K562 (cell line): ENCODE data around the gene FMN2.

Experiments
- ASH1L ChIP-seq: fragments of 450-650 bp; IDR thresholded peaks from 2 replicates; pipeline ENCODE4 v1.6.1; 2018; ENCODE audit warnings: borderline replicate concordance, mild to moderate bottlenecking, low read depth; ENCODE audit not compliant: partially characterized antibody
- CHD1 ChIP-seq: fragments of 200-600 bp; sonication (generic); IDR thresholded peaks from one replicate; pipeline ENCODE4 v1.6.1; 2012; ENCODE audit warnings: mild to moderate bottlenecking, moderate library complexity, low read length, inconsistent platforms
- CREB3L1 ChIP-seq: fragments of 450-650 bp; IDR thresholded peaks from 2 replicates; pipeline ENCODE4 v1.6.1; 2014; ENCODE audit warnings: low read depth, mild to moderate bottlenecking, moderate library complexity, borderline replicate concordance
- CTCF ChIP-seq, 3 experiments: IDR thresholded peaks in 2 of 3; conservative IDR thresholded peaks in 1 of 3; 2 replicates each; pipeline ENCODE4 v1.5.1; 2011 to 2012; ENCODE audit warnings: low read length in 3 of 3, mild to moderate bottlenecking in 3 of 3, control low read depth in 2 of 3, improper control_type of control experiment in 1 of 3, inconsistent platforms in 1 of 3, low read depth in 1 of 3, mixed read lengths in 1 of 3, moderate library complexity in 1 of 3; ENCODE audit not compliant: insufficient read depth in 2 of 3
- GABPB1 ChIP-seq: sonication (generic); formaldehyde crosslinking; IDR thresholded peaks from 2 replicates; pipeline ENCODE4 v1.8.0; 2022; ENCODE audit warnings: mild to moderate bottlenecking, missing genetic modification reagents
- GTF2E2 ChIP-seq: fragments of 200-800 bp; sonication (Bioruptor generic); IDR thresholded peaks from 2 replicates; pipeline ENCODE4 v1.6.1; 2016; ENCODE audit warnings: missing genetic modification characterization, missing compliant biosample characterization
- MAX ChIP-seq: sonication (generic); formaldehyde crosslinking; IDR thresholded peaks from 2 replicates; pipeline ENCODE4 v1.9.0; 2022; ENCODE audit warnings: mild to moderate bottlenecking, missing genetic modification reagents

- TF ChIP-seq CTCF (IDR thresholded peaks at IDR 0.05 in 2 of 3, conservative IDR thresholded peaks at IDR 0.05 in 1 of 3; ENCODE audit: insufficient read depth in 2 of 3, low read depth in 1 of 3, low read length in 3 of 3) (no peak), ASH1L (no peak), GTF2E2 (tag) (no peak), CREB3L1 (no peak), GABPB1 (CRISPR knock-in tag) (no peak), MAX (CRISPR knock-in tag) (no peak), CHD1 (no peak)
These were observed 372.4 kb downstream of the FMN2 start for GRCh38 chr1:240464099-240464498.
